Liver (tissue), 9 donors: ENCODE results near the gene HAPLN2. TPM values are rescaled to one million over a fixed set of nuclear protein-coding genes. Genes with fewer than 3 reads are reported as not detected.

Experiments used
- DNase-seq: peaks from one replicate; pipeline ENCODE4 v3.0.0-alpha.2; 2017; ENCODE audit warnings: low spot score
- H3K27ac ChIP-seq, 2 donors: one replicate each; pipeline ENCODE4 v1.7.0; 2013; ENCODE audit warnings: inconsistent platforms in 2 of 2, low read length in 2 of 2, control low read depth in 1 of 2, low read depth in 1 of 2, mild to moderate bottlenecking in 1 of 2
- H3K27me3 ChIP-seq, 4 donors: one replicate each; pipeline versions ENCODE4 v1.6.1 to v1.7.0; 2013; ENCODE audit warnings: low read length in 3 of 4, inconsistent platforms in 1 of 4, mild to moderate bottlenecking in 1 of 4, moderate library complexity in 1 of 4; ENCODE audit not compliant: control insufficient read depth in 4 of 4, insufficient read depth in 4 of 4
- H3K36me3 ChIP-seq, 4 donors: one replicate each; pipeline versions ENCODE4 v1.6.1 to v1.7.0; 2013; ENCODE audit warnings: low read length in 3 of 4, mild to moderate bottlenecking in 3 of 4, low read depth in 1 of 4, moderate library complexity in 1 of 4; ENCODE audit not compliant: control insufficient read depth in 4 of 4, insufficient read depth in 3 of 4
- H3K4me1 ChIP-seq, 4 donors: one replicate each; pipeline versions ENCODE4 v1.6.1 to v1.7.0; 2013; ENCODE audit warnings: low read length in 3 of 4, mild to moderate bottlenecking in 3 of 4, moderate library complexity in 1 of 4; ENCODE audit not compliant: control insufficient read depth in 4 of 4, insufficient read depth in 4 of 4
- H3K4me3 ChIP-seq, 3 donors: one replicate each; pipeline versions ENCODE4 v1.6.1 to v1.7.0; 2013; ENCODE audit warnings: low read length in 3 of 3, control low read depth in 1 of 3, low read depth in 1 of 3, mild to moderate bottlenecking in 1 of 3
- H3K9ac ChIP-seq, 2 donors: one replicate each; pipeline ENCODE4 v1.7.0; 2013; ENCODE audit warnings: low read length in 2 of 2, mild to moderate bottlenecking in 2 of 2, moderate library complexity in 2 of 2, control low read depth in 1 of 2, low read depth in 1 of 2
- H3K9me3 ChIP-seq, 4 donors: one replicate each; pipeline versions ENCODE4 v1.6.1 to v1.7.0; 2013; ENCODE audit warnings: low read length in 3 of 4; ENCODE audit not compliant: control insufficient read depth in 4 of 4
- ATF3 ChIP-seq: IDR thresholded peaks from 2 replicates; pipeline ENCODE4 v1.6.1; 2016; ENCODE audit warnings: antibody characterized with exemption
- CTCF ChIP-seq: fragments of 150-350 bp; IDR thresholded peaks from 2 replicates; pipeline ENCODE4 v1.5.1; 2017; ENCODE audit warnings: improper control_type of control experiment, low read depth, low read length; ENCODE audit not compliant: missing input control
- FOXA1 ChIP-seq: IDR thresholded peaks from 2 replicates; pipeline ENCODE4 v1.6.1; 2016; ENCODE audit warnings: antibody characterized with exemption
- HNF4A ChIP-seq, 2 donors: conservative IDR thresholded peaks; 2 replicates each; pipeline ENCODE4 v1.6.1; 2016; ENCODE audit warnings: antibody characterized with exemption in 2 of 2, mild to moderate bottlenecking in 2 of 2
- HNF4G ChIP-seq: IDR thresholded peaks from 2 replicates; pipeline ENCODE4 v1.6.1; 2016; ENCODE audit warnings: antibody characterized with exemption
- MAX ChIP-seq: IDR thresholded peaks from 2 replicates; pipeline ENCODE4 v1.6.1; 2016; ENCODE audit warnings: antibody characterized with exemption
- NR2F2 ChIP-seq: IDR thresholded peaks from 2 replicates; pipeline ENCODE4 v1.6.1; 2016; ENCODE audit warnings: antibody characterized with exemption
- RAD21 ChIP-seq, 2 donors: IDR thresholded peaks; 2 replicates each; pipeline ENCODE4 v1.6.1; 2016; ENCODE audit warnings: antibody characterized with exemption in 2 of 2, mild to moderate bottlenecking in 2 of 2
- RXRA ChIP-seq, 2 donors: IDR thresholded peaks; 2 replicates each; pipeline ENCODE4 v1.6.1; 2017 to 2018; ENCODE audit warnings: antibody characterized with exemption in 2 of 2, mild to moderate bottlenecking in 1 of 2
- SP1 ChIP-seq: IDR thresholded peaks from 2 replicates; pipeline ENCODE4 v1.6.1; 2018; ENCODE audit warnings: antibody characterized with exemption, mild to moderate bottlenecking
- YY1 ChIP-seq: IDR thresholded peaks from 2 replicates; pipeline ENCODE4 v1.6.1; 2016; ENCODE audit warnings: antibody characterized with exemption, mild to moderate bottlenecking
- ZBTB33 ChIP-seq: IDR thresholded peaks from 2 replicates; pipeline ENCODE4 v1.6.1; 2016; ENCODE audit warnings: antibody characterized with exemption
- WGBS: extraction: QIAGEN DNeasy Blood & Tissue Kit; methylation state at CpG from one replicate; pipeline ENCODE4 v1.1.7; 2013; 5-methylcytosine and 5-hydroxymethylcytosine counted together
- polyA plus RNA-seq, 2 donors: library from polyadenylated mRNA; stranded (reverse) in 1 of 2; unstranded in 1 of 2; fragments of 200-250 nt in 1 of 2; fragments of >200 nt in 1 of 2; fragmentation: Nextera tagmentation in 1 of 2; extraction: Ambion mirVana in 1 of 2; gene quantifications; one replicate each; pipeline versions ENCODE4 v1.2.1 to v1.2.3, GENCODE V29; 2013 to 2015
- total RNA-seq, 2 donors: library from RNA; depleted of rRNA; stranded (reverse); fragments of >200 nt; gene quantifications; one replicate each; pipeline ENCODE4 v1.2.3, GENCODE V29; 2014
- donor health status: healthy.
- donor health status: healthy.
- donor health status: healthy.
- donor health status: healthy.
- donor health status: healthy.

Gene HAPLN2
- total and polyA plus RNA-seq, 4 donors: 0.03 to 0.08 TPM; not detected in 2

GRCh38 chr1:156574039-156574633 is 45.1 kb upstream of the HAPLN2 start:
- H3K4me1 ChIP-seq: peaks cover 4 to 11% (median 6%) of the 10 kb centered on the region in 4 donors

GRCh38 chr1:156577550-156577949 is 41.7 kb upstream of the HAPLN2 start:
- no peaks in the 10 kb centered on the region for H3K36me3 ChIP-seq
- TF ChIP-seq HNF4A (conservative IDR thresholded peaks at IDR 0.05): no peak
- no peak for TF ChIP-seq HNF4G
- TF ChIP-seq CTCF: no peak
- no peak for TF ChIP-seq YY1
- TF ChIP-seq NR2F2: no peak
- no peak for TF ChIP-seq MAX
- no peak for TF ChIP-seq ZBTB33
- TF ChIP-seq RAD21 (IDR thresholded peaks at IDR 0.05): no peak
- TF ChIP-seq RXRA (IDR thresholded peaks at IDR 0.05): no peak
- no peak overlapping the region for H3K9ac ChIP-seq
- H3K27ac ChIP-seq: no peak overlapping the region
- no peaks in the 10 kb centered on the region for H3K27me3 ChIP-seq
- WGBS: 91% methylated on average over 3 of the region's 3 CpGs
- no peaks in the 10 kb centered on the region for H3K9me3 ChIP-seq
- no peak for DNase-seq
- H3K4me1 ChIP-seq: peaks cover 0 to 2% (median under 1%) of the 10 kb centered on the region in 4 donors
- H3K4me3 ChIP-seq: no peak overlapping the region

More at GRCh38 chr1:156574039-156574633, 45.1 kb upstream of the HAPLN2 start:
- TF ChIP-seq FOXA1 (no peak), RXRA (IDR thresholded peaks at IDR 0.05) (no peak), ATF3 (no peak), ZBTB33 (no peak)
- peaks cover 0 to 3% (median 0%) of the 10 kb centered on the region in 4 donors for H3K27me3 ChIP-seq
- H3K36me3 ChIP-seq: no peaks in the 10 kb centered on the region
- no peak overlapping the region for H3K9ac ChIP-seq
- WGBS: 61% methylated on average over 2 of the region's 2 CpGs
- no peak overlapping the region for H3K4me3 ChIP-seq
- no peak for DNase-seq
- H3K9me3 ChIP-seq: no peaks in the 10 kb centered on the region
- no peak overlapping the region for H3K27ac ChIP-seq

GRCh38 chr1:156578055-156578454 is 41.2 kb upstream of the HAPLN2 start:
- 54% methylated on average over 7 of the region's 7 CpGs for WGBS
- no peak overlapping the region for H3K27ac ChIP-seq
- no peaks in the 10 kb centered on the region for H3K4me1 ChIP-seq
- H3K36me3 ChIP-seq: no peaks in the 10 kb centered on the region
- no peak overlapping the region for H3K4me3 ChIP-seq
- no peak for TF ChIP-seq SP1
- H3K9ac ChIP-seq: no peak overlapping the region
- H3K9me3 ChIP-seq: no peaks in the 10 kb centered on the region
- no peak for DNase-seq
- H3K27me3 ChIP-seq: no peaks in the 10 kb centered on the region
